Activated T-cell treated with anti-CD3 and anti-CD28 coated beads, Interleukin-2, amount 50 U/mL, for 24 hours (primary cell): ENCODE data around the gene CBFB.
A peak's percentile ranks its signal among the peaks of the same experiment; 100 is the strongest.

Experiments used
- DNase-seq: peaks from one replicate; pipeline ENCODE4 v3.0.0-alpha.2; 2020
- H3K27ac Mint-ChIP-seq: 2 replicates; pipeline ENCODE4 v1.8.0; 2020; ENCODE audit warnings: mild to moderate bottlenecking, mixed read lengths
- H3K27me3 Mint-ChIP-seq: 2 replicates; pipeline ENCODE4 v1.8.0; 2020; ENCODE audit warnings: mixed read lengths
- H3K36me3 Mint-ChIP-seq: 2 replicates; pipeline ENCODE4 v1.8.0; 2020; ENCODE audit warnings: low read depth, mixed read lengths
- H3K4me1 Mint-ChIP-seq: 2 replicates; pipeline ENCODE4 v1.8.0; 2020; ENCODE audit warnings: low read depth, mixed read lengths
- H3K4me3 Mint-ChIP-seq: 2 replicates; pipeline ENCODE4 v1.8.0; 2020; ENCODE audit warnings: mild to moderate bottlenecking, moderate library complexity, mixed read lengths
- H3K9me3 Mint-ChIP-seq: 2 replicates; pipeline ENCODE4 v1.8.0; 2020; ENCODE audit warnings: mixed read lengths

CBFB gene

GRCh38 chr16:67141391-67141790, 112.4 kb downstream of the CBFB start:
- H3K4me3 Mint-ChIP-seq = no peak overlapping the region
- DNase-seq = no peak
- H3K27ac Mint-ChIP-seq = no peak overlapping the region
- H3K4me1 Mint-ChIP-seq = no peaks in the 10 kb centered on the region
- peaks cover 95% of the 10 kb centered on the region for H3K36me3 Mint-ChIP-seq
- no peaks in the 10 kb centered on the region for H3K9me3 Mint-ChIP-seq
- H3K27me3 Mint-ChIP-seq = no peaks in the 10 kb centered on the region

- Mint-ChIP-seq H3K27ac (no peak overlapping the region), H3K9me3 (no peaks in the 10 kb centered on the region), H3K4me3 (no peak overlapping the region), H3K36me3 (peaks cover 94% of the 10 kb centered on the region), H3K4me1 (no peaks in the 10 kb centered on the region), H3K27me3 (no peaks in the 10 kb centered on the region)
- DNase-seq = no peak
These were observed 113.4 kb downstream of the CBFB start for GRCh38 chr16:67142342-67142741.

- H3K27ac Mint-ChIP-seq = peak overlapping the region; percentile 5
- no peaks in the 10 kb centered on the region for H3K4me1 Mint-ChIP-seq
- DNase-seq = no peak
- no peak overlapping the region for H3K4me3 Mint-ChIP-seq
- peaks cover 91% of the 10 kb centered on the region for H3K36me3 Mint-ChIP-seq
- H3K27me3 Mint-ChIP-seq = peaks cover 7% of the 10 kb centered on the region
- H3K9me3 Mint-ChIP-seq = no peaks in the 10 kb centered on the region
These were observed 116.0 kb downstream of the CBFB start for GRCh38 chr16:67144943-67145342.

GRCh38 chr16:67145746-67146145, 116.8 kb downstream of the CBFB start:
- Mint-ChIP-seq H3K4me3 (no peak overlapping the region), H3K27me3 (peaks cover 7% of the 10 kb centered on the region), H3K36me3 (peaks cover 83% of the 10 kb centered on the region), H3K9me3 (no peaks in the 10 kb centered on the region), H3K27ac (no peak overlapping the region), H3K4me1 (no peaks in the 10 kb centered on the region)
- no peak for DNase-seq

GRCh38 chr16:67146523-67147357, 117.8 kb downstream of the CBFB start:
- no peak overlapping the region for H3K27ac Mint-ChIP-seq
- H3K4me3 Mint-ChIP-seq = no peak overlapping the region
- H3K36me3 Mint-ChIP-seq = peaks cover 73% of the 10 kb centered on the region
- no peaks in the 10 kb centered on the region for H3K9me3 Mint-ChIP-seq
- peaks cover 6% of the 10 kb centered on the region for H3K4me1 Mint-ChIP-seq
- DNase-seq = no peak
- peaks cover 14% of the 10 kb centered on the region for H3K27me3 Mint-ChIP-seq

GRCh38 chr16:67147437-67148140, 118.6 kb downstream of the CBFB start:
- H3K4me1 Mint-ChIP-seq = peaks cover 6% of the 10 kb centered on the region
- no peak overlapping the region for H3K27ac Mint-ChIP-seq
- no peaks in the 10 kb centered on the region for H3K9me3 Mint-ChIP-seq
- peaks cover 15% of the 10 kb centered on the region for H3K27me3 Mint-ChIP-seq
- peaks cover 65% of the 10 kb centered on the region for H3K36me3 Mint-ChIP-seq
- H3K4me3 Mint-ChIP-seq = no peak overlapping the region
- no peak for DNase-seq

- Mint-ChIP-seq H3K4me1 (peaks cover 10% of the 10 kb centered on the region), H3K4me3 (no peak overlapping the region), H3K36me3 (peaks cover 59% of the 10 kb centered on the region), H3K9me3 (no peaks in the 10 kb centered on the region), H3K27me3 (peaks cover 20% of the 10 kb centered on the region), H3K27ac (no peak overlapping the region)
- DNase-seq = no peak
These were observed 119.3 kb downstream of the CBFB start for GRCh38 chr16:67148221-67148620.

GRCh38 chr16:67148656-67149275, 119.8 kb downstream of the CBFB start:
- Mint-ChIP-seq H3K9me3 (no peaks in the 10 kb centered on the region), H3K27ac (no peak overlapping the region), H3K36me3 (peaks cover 55% of the 10 kb centered on the region), H3K27me3 (peaks cover 20% of the 10 kb centered on the region), H3K4me1 (peaks cover 11% of the 10 kb centered on the region), H3K4me3 (no peak overlapping the region)
- DNase-seq = no peak

- H3K36me3 Mint-ChIP-seq = peaks cover 50% of the 10 kb centered on the region
- no peak overlapping the region for H3K4me3 Mint-ChIP-seq
- H3K9me3 Mint-ChIP-seq = no peaks in the 10 kb centered on the region
- H3K27me3 Mint-ChIP-seq = peaks cover 20% of the 10 kb centered on the region
- H3K4me1 Mint-ChIP-seq = peaks cover 13% of the 10 kb centered on the region
- no peak for DNase-seq
- H3K27ac Mint-ChIP-seq = no peak overlapping the region
These were observed 120.5 kb downstream of the CBFB start for GRCh38 chr16:67149276-67150046.

GRCh38 chr16:67150047-67150832, 121.3 kb downstream of the CBFB start:
- Mint-ChIP-seq H3K4me1 (peaks cover 15% of the 10 kb centered on the region), H3K36me3 (peaks cover 43% of the 10 kb centered on the region)

More at GRCh38 chr16:67150047-67150832, 121.3 kb downstream of the CBFB start:
- H3K9me3 Mint-ChIP-seq = no peaks in the 10 kb centered on the region
- DNase-seq = peak; percentile 70
- H3K4me3 Mint-ChIP-seq = peak overlapping the region; percentile 67
- H3K27ac Mint-ChIP-seq = no peak overlapping the region
- H3K27me3 Mint-ChIP-seq = peaks cover 20% of the 10 kb centered on the region
